ENCODE data around the gene LRRC42. TPM values are rescaled to one million over a fixed set of nuclear protein-coding genes. Genes with fewer than 3 reads are reported as not detected.

LRRC42 gene
- total and polyA plus RNA-seq, 9 of the 15 experiments (the other 6 are each of a cell fraction or from before 2014, with no cell fraction given): 17.3 to 51.9 (median 35.5) TPM

DNA sequence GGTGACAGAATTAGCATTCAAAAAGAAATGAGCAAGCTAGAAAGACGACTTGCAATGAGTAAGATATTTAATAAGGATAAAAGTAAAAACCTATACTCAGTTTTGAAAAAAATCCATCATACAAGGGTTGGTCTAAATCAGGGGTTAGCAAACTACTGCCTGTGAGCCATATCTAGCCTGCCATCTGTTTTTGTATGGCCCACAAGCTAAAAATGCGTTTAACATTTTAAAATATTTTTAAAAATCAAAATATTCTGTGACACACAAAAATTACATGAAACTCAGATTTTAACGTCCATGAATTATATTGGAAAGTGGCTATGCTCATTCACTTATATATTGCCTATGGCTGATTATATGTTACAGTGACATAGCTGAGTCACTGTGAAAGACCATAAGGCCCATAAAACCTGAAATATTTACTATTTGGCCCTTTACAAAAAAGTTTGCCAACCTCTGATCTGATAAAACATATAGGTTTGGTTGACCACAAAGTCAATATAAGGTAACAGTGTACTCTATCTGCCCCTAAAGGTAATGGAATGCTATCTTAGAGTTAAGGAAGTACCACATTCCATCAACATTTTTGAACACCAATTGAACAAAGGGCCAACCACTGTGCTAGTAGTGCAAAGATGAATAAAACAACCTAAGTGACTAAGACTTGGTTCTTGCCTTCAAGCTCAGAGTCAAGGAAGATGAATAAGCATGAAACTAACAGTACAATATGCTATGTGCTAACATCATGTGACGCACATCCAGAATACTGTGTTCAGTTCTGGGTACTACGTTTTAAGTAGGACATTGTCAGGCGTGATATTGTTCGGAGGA is 3.8 kb upstream of the LRRC42 start (continued):
- TF ChIP-seq, protein P1, sequence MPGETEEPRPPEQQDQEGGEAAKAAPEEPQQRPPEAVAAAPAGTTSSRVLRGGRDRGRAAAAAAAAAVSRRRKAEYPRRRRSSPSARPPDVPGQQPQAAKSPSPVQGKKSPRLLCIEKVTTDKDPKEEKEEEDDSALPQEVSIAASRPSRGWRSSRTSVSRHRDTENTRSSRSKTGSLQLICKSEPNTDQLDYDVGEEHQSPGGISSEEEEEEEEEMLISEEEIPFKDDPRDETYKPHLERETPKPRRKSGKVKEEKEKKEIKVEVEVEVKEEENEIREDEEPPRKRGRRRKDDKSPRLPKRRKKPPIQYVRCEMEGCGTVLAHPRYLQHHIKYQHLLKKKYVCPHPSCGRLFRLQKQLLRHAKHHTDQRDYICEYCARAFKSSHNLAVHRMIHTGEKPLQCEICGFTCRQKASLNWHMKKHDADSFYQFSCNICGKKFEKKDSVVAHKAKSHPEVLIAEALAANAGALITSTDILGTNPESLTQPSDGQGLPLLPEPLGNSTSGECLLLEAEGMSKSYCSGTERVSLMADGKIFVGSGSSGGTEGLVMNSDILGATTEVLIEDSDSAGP (CRISPR knock-in tag; IDR thresholded peaks at IDR 0.05): no peak
- TF ChIP-seq MXD1 (CRISPR knock-in tag; IDR thresholded peaks at IDR 0.05; ENCODE audit: borderline replicate concordance, poor library complexity, severe bottlenecking) (no peak), EP300 (IDR thresholded peaks at IDR 0.05; ENCODE audit: low read length) (no peak), SMARCA4 (IDR thresholded peaks at IDR 0.05) (peak; percentile 55), HDAC2 (IDR thresholded peaks at IDR 0.05) (peak; percentile 47; the same call in 1 of the 2 replicates), BRD4 (IDR thresholded peaks at IDR 0.05) (no peak), CHCHD3 (CRISPR knock-in tag; IDR thresholded peaks at IDR 0.05) (no peak), L3MBTL2 (IDR thresholded peaks at IDR 0.05) (peak; percentile 13; the same call in 1 of the 2 replicates), ZNF197 (CRISPR knock-in tag; IDR thresholded peaks at IDR 0.05; ENCODE audit: low read depth) (no peak), CEBPB (tag; IDR thresholded peaks at IDR 0.05) (no peak), KLF16 (IDR thresholded peaks at IDR 0.05) (no peak), JUND (IDR thresholded peaks at IDR 0.05; ENCODE audit: borderline replicate concordance, low read depth, low read length) (0 out of 2 replicates have a peak, but pooled peaks have one; percentile 3), JUND (tag; IDR thresholded peaks at IDR 0.05; ENCODE audit: borderline replicate concordance, low read depth, low read length) (peak; percentile 44; the same call in 2 of the 3 replicates), RBM34 (IDR thresholded peaks at IDR 0.05; ENCODE audit: borderline replicate concordance, insufficient read depth, low read length) (no peak), NCOA2 (IDR thresholded peaks at IDR 0.05; ENCODE audit: partially characterized antibody in 2 of 2) (no peak)
- TF ChIP-seq, protein P2, sequence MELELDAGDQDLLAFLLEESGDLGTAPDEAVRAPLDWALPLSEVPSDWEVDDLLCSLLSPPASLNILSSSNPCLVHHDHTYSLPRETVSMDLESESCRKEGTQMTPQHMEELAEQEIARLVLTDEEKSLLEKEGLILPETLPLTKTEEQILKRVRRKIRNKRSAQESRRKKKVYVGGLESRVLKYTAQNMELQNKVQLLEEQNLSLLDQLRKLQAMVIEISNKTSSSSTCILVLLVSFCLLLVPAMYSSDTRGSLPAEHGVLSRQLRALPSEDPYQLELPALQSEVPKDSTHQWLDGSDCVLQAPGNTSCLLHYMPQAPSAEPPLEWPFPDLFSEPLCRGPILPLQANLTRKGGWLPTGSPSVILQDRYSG (tag; conservative IDR thresholded peaks at IDR 0.05; ENCODE audit: low read depth): no peak
- TF ChIP-seq, protein P3, sequence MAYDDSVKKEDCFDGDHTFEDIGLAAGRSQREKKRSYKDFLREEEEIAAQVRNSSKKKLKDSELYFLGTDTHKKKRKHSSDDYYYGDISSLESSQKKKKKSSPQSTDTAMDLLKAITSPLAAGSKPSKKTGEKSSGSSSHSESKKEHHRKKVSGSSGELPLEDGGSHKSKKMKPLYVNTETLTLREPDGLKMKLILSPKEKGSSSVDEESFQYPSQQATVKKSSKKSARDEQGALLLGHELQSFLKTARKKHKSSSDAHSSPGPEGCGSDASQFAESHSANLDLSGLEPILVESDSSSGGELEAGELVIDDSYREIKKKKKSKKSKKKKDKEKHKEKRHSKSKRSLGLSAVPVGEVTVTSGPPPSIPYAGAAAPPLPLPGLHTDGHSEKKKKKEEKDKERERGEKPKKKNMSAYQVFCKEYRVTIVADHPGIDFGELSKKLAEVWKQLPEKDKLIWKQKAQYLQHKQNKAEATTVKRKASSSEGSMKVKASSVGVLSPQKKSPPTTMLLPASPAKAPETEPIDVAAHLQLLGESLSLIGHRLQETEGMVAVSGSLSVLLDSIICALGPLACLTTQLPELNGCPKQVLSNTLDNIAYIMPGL (CRISPR knock-in tag; IDR thresholded peaks at IDR 0.05): no peak
- TF ChIP-seq, protein P4, sequence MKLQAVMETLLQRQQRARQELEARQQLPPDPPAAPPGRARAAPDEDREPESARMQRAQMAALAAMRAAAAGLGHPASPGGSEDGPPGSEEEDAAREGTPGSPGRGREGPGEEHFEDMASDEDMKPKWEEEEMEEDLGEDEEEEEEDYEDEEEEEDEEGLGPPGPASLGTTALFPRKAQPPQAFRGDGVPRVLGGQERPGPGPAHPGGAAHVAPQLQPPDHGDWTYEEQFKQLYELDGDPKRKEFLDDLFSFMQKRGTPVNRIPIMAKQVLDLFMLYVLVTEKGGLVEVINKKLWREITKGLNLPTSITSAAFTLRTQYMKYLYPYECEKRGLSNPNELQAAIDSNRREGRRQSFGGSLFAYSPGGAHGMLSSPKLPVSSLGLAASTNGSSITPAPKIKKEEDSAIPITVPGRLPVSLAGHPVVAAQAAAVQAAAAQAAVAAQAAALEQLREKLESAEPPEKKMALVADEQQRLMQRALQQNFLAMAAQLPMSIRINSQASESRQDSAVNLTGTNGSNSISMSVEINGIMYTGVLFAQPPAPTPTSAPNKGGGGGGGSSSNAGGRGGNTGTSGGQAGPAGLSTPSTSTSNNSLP (IDR thresholded peaks at IDR 0.05; ENCODE audit: borderline replicate concordance, low read depth, low read length): 0 out of 2 replicates have a peak, but pooled peaks have one; percentile 23
- TF ChIP-seq, protein P5, sequence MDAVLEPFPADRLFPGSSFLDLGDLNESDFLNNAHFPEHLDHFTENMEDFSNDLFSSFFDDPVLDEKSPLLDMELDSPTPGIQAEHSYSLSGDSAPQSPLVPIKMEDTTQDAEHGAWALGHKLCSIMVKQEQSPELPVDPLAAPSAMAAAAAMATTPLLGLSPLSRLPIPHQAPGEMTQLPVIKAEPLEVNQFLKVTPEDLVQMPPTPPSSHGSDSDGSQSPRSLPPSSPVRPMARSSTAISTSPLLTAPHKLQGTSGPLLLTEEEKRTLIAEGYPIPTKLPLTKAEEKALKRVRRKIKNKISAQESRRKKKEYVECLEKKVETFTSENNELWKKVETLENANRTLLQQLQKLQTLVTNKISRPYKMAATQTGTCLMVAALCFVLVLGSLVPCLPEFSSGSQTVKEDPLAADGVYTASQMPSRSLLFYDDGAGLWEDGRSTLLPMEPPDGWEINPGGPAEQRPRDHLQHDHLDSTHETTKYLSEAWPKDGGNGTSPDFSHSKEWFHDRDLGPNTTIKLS (IDR thresholded peaks at IDR 0.05; ENCODE audit: borderline replicate concordance, low read depth): peak; percentile 14; the same call in 1 of the 2 replicates

All from K562 (cell line).